BJ (cell line): Measurements from ENCODE around the gene KIF26B. TPM values are rescaled to one million over a fixed set of nuclear protein-coding genes. Genes with fewer than 3 reads are reported as not detected.

Source experiments
- CTCF ChIA-PET: fragments of 350-600 bp; formaldehyde crosslinking; extraction: SDS; loops from one replicate; lab custom pipeline; 2021; ENCODE audit warnings: antibody characterized with exemption, inconsistent platforms; lab: Yijun Ruan, JAX
- POLR2A ChIA-PET: fragments of 300-600 bp; sonication (Branson Sonifier 250); formaldehyde crosslinking; extraction: SDS; loops from one replicate; lab custom pipeline; 2021; ENCODE audit warnings: antibody characterized with exemption; lab: Charles Lee
- DNase-seq: peaks from one replicate; pipeline ENCODE4 v3.0.0-alpha.2; 2011; ENCODE audit warnings: low read depth
- H3K27me3 ChIP-seq: 2 replicates; pipeline ENCODE4 v1.6.0; 2011; ENCODE audit warnings: low read length; ENCODE audit not compliant: control insufficient read depth, insufficient read depth
- H3K36me3 ChIP-seq: 2 replicates; pipeline ENCODE4 v1.5.1; 2011; ENCODE audit warnings: low read length; ENCODE audit not compliant: control insufficient read depth, insufficient read depth
- H3K4me3 ChIP-seq: 2 replicates; pipeline ENCODE4 v1.5.1; 2011; ENCODE audit warnings: low read depth, mild to moderate bottlenecking, control low read depth, low read length
- polyA plus RNA-seq: library from polyadenylated mRNA; depleted of rRNA; stranded (reverse); fragments of >200 nt; gene quantifications from 2 replicates; pipeline ENCODE4 v1.2.3, GENCODE V29; 2011
- TF ChIP-seq, protein P1 (sequence below): IDR thresholded peaks from 2 replicates; pipeline ENCODE4 v1.5.1; 2011; ENCODE audit warnings: low read depth, mild to moderate bottlenecking, control low read depth, inconsistent platforms, low read length, moderate library complexity; ENCODE audit not compliant: insufficient read depth

The KIF26B gene
- polyA plus RNA-seq, 1 experiment, result 2.8 TPM

DNA sequence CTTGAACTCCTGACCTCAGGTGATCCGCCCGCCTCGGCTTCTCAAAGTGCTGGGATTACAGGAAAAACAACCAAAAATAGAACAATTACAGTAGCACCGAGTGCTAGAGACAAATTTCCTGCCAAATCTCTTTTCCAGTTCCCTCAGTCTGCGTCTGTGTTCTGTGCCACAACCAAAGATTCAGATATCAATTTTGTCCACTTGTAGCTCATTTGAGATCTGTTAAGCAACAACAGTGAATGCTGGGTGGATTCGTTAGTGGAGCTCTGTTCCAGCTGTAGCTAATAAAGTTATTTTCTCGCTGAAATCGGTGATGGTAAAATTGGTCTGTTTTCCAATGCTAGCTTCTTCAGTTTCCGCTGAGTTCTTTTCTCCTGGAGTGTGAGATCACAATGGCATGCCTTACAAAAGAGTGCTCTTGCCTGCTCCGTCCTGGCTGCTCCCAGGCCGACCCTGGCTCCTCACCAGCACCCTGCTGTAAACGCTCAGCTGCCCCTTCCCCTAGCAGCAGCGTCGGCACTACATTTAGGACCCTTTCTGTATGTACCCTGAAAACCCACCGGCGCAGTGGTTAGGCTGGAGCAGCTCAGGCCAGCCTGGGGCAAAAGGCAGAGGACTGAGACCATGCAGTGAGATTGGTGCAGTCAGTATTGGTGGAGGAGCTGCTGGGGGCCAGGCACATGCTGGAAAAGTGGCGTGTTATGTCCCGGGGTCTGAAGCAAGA, 395.4 kb downstream of the KIF26B start:
- no peak for DNase-seq
- Histone ChIP-seq H3K27me3 (peaks cover 2% of the 10 kb centered on the region; the same call in 1 of the 2 replicates), H3K4me3 (no peak overlapping the region), H3K36me3 (no peaks in the 10 kb centered on the region; the same call in 1 of the 2 replicates)
- POLR2A ChIA-PET, result no interaction called here
- CTCF ChIA-PET, result interaction anchor here (1.2 to 1.4 kb wide), 3 partner anchors 10 to 37 kb away, joined by 3 to 5 read pairs (median 3); no protein-coding TSS in a partner anchor
- TF ChIP-seq, protein P1, sequence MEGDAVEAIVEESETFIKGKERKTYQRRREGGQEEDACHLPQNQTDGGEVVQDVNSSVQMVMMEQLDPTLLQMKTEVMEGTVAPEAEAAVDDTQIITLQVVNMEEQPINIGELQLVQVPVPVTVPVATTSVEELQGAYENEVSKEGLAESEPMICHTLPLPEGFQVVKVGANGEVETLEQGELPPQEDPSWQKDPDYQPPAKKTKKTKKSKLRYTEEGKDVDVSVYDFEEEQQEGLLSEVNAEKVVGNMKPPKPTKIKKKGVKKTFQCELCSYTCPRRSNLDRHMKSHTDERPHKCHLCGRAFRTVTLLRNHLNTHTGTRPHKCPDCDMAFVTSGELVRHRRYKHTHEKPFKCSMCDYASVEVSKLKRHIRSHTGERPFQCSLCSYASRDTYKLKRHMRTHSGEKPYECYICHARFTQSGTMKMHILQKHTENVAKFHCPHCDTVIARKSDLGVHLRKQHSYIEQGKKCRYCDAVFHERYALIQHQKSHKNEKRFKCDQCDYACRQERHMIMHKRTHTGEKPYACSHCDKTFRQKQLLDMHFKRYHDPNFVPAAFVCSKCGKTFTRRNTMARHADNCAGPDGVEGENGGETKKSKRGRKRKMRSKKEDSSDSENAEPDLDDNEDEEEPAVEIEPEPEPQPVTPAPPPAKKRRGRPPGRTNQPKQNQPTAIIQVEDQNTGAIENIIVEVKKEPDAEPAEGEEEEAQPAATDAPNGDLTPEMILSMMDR, result no peak

GRCh38 chr1:245550720-245551043, 395.9 kb downstream of the KIF26B start:
- no peak for DNase-seq
- H3K27me3 ChIP-seq, result peaks cover 2% of the 10 kb centered on the region; the same call in 1 of the 2 replicates
- H3K4me3 ChIP-seq, result no peak overlapping the region
- ChIA-PET CTCF (interaction anchor here (1.2 to 1.4 kb wide), 2 partner anchors 10 to 32 kb away, joined by 3 to 5 read pairs; no protein-coding TSS in a partner anchor), POLR2A (no interaction called here)
- H3K36me3 ChIP-seq, result no peaks in the 10 kb centered on the region; the same call in 1 of the 2 replicates
- TF ChIP-seq, protein P1, result no peak

DNA sequence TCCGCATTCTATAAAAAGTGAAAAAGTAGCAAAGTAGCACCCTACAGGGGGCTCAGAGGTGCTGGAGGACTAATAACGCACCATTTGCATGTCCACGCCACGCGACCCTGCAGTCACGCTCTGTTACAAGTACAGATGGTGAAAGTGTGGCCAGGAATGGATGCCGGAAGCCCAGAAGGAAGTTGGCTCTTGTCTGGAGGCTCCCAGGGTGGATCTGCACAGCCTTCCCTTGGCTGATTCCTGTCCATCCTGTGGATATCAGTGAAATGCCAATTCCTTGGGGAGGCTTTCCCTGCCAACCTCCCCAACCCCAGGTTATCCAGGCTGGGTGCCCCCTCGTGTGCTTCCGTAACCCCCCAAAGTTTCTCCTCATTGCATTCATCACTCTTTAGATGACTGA, 396.8 kb downstream of the KIF26B start:
- TF ChIP-seq, protein P1, result no peak
- Histone ChIP-seq H3K36me3 (no peaks in the 10 kb centered on the region; the same call in 1 of the 2 replicates), H3K27me3 (peaks cover 2% of the 10 kb centered on the region; the same call in 1 of the 2 replicates), H3K4me3 (no peak overlapping the region)
- CTCF ChIA-PET, result no interaction called here
- POLR2A ChIA-PET, result no interaction called here
- no peak for DNase-seq

DNA sequence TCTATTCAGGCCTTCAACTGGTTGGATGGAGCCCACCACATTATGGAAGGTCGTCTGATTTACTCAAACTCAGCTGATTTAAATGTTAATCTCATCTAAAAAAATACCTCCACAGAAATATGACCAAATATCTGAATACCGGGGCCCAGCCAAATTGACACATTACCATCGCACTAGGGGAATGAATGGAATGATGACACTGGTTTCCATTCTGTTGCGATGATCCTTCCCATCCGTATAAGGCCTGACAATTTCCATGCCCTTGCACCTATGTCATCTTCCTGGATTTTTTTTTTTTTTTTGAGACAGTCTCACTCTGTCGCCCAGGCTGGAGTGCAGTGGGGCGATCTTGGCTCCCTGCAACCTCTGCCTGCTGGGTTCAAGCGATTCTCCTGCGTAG, 397.5 kb downstream of the KIF26B start:
- CTCF ChIA-PET, result no interaction called here
- TF ChIP-seq, protein P1, result no peak
- Histone ChIP-seq H3K36me3 (no peaks in the 10 kb centered on the region; the same call in 1 of the 2 replicates), H3K27me3 (peaks cover 2% of the 10 kb centered on the region; the same call in 1 of the 2 replicates), H3K4me3 (no peak overlapping the region)
- POLR2A ChIA-PET, result no interaction called here
- no peak for DNase-seq

- POLR2A ChIA-PET, result no interaction called here
- H3K4me3 ChIP-seq, result no peak overlapping the region
- peaks cover 3% of the 10 kb centered on the region for H3K36me3 ChIP-seq
- peaks cover 2% of the 10 kb centered on the region; the same call in 1 of the 2 replicates for H3K27me3 ChIP-seq
- no peak for DNase-seq
- TF ChIP-seq, protein P1, result no peak
- CTCF ChIA-PET, result interaction anchor here (0.6 kb wide), 1 partner anchor 372 kb away, joined by 4 read pairs; no protein-coding TSS in a partner anchor
Observed at GRCh38 chr1:245556057-245556456, 401.3 kb downstream of the KIF26B start.
